IMR-90 (cell line): Measurements from ENCODE around the gene COPS9. TPM values are rescaled to one million over a fixed set of nuclear protein-coding genes. Genes with fewer than 3 reads are reported as not detected.

Source experiments
- ATAC-seq: fragments of 200-7000 bp; cut with Tn5 transposase; 2 replicates; pipeline ENCODE4 v1.9.1; 2020; ENCODE audit warnings: low read depth, mild to moderate bottlenecking, moderate library complexity
- BruUV-seq: library from RNA; stranded (reverse); fragments of 400-500 nt; replicated peaks from 2 replicates; lab custom pipeline; 2021; lab: Mats Ljungman, UMichigan
- CTCF ChIA-PET: fragments of 300-600 bp; formaldehyde crosslinking; extraction: SDS; loops from one replicate; lab custom pipeline; 2021; ENCODE audit warnings: antibody characterized with exemption; lab: Yijun Ruan, JAX
- POLR2A ChIA-PET: fragments of 300-600 bp; sonication (Branson Sonifier 250); formaldehyde crosslinking; loops from one replicate; lab custom pipeline; 2022; ENCODE audit warnings: antibody characterized with exemption; ENCODE audit not compliant: unreplicated experiment; lab: Charles Lee
- DNase-seq: peaks from one replicate; pipeline ENCODE4 v3.0.0; 2013
- H2AFZ ChIP-seq: replicated peaks from 2 replicates; pipeline ENCODE3; 2013; ENCODE audit warnings: low read length, mild to moderate bottlenecking; ENCODE audit not compliant: poor library complexity
- H2AK5ac ChIP-seq: 2 replicates; pipeline ENCODE4 v1.6.1; 2013; ENCODE audit warnings: low read depth, low read length, inconsistent platforms
- H2AK9ac ChIP-seq: replicated peaks from 2 replicates; pipeline ENCODE3; 2013; ENCODE audit warnings: mild to moderate bottlenecking, low read depth, low read length, moderate library complexity; ENCODE audit not compliant: poor library complexity
- H2BK120ac ChIP-seq: 2 replicates; pipeline ENCODE4 v1.6.1; 2013; ENCODE audit warnings: low read depth, low read length, inconsistent platforms
- H2BK15ac ChIP-seq: 3 replicates; pipeline ENCODE4 v1.6.1; 2013; ENCODE audit warnings: low read depth, low read length, inconsistent platforms
- H2BK20ac ChIP-seq: 2 replicates; pipeline ENCODE4 v1.6.1; 2013; ENCODE audit warnings: low read depth, mild to moderate bottlenecking, inconsistent platforms, low read length, moderate library complexity
- H2BK5ac ChIP-seq: 2 replicates; pipeline ENCODE4 v1.6.1; 2013; ENCODE audit warnings: mild to moderate bottlenecking, low read depth, low read length, inconsistent platforms; ENCODE audit not compliant: poor library complexity, severe bottlenecking
- H3K14ac ChIP-seq: replicated peaks from 2 replicates; pipeline ENCODE4 v1.6.1; 2013; ENCODE audit warnings: low read depth, low read length, inconsistent platforms
- H3K18ac ChIP-seq: 2 replicates; pipeline ENCODE4 v1.6.1; 2013; ENCODE audit warnings: low read depth, low read length, control low read depth
- H3K23ac ChIP-seq: 2 replicates; pipeline ENCODE4 v1.6.1; 2013; ENCODE audit warnings: low read depth, low read length, inconsistent platforms
- H3K27ac ChIP-seq: 2 replicates; pipeline ENCODE4 v1.5.1; 2013; ENCODE audit warnings: mild to moderate bottlenecking, control low read depth, low read length; ENCODE audit not compliant: insufficient read depth
- H3K27me3 ChIP-seq: 2 replicates; pipeline ENCODE4 v1.6.1; 2013; ENCODE audit warnings: low read length; ENCODE audit not compliant: control insufficient read depth, insufficient read depth
- H3K36me3 ChIP-seq: 2 replicates; pipeline ENCODE4 v1.6.1; 2013; ENCODE audit warnings: low read length, mixed read lengths; ENCODE audit not compliant: control insufficient read depth, insufficient read depth
- H3K4ac ChIP-seq: 2 replicates; pipeline ENCODE4 v1.6.1; 2013; ENCODE audit warnings: low read depth, low read length, inconsistent platforms
- H3K4me1 ChIP-seq: 2 replicates; pipeline ENCODE4 v1.6.1; 2013; ENCODE audit warnings: low read length, mixed read lengths; ENCODE audit not compliant: control insufficient read depth, insufficient read depth
- H3K4me2 ChIP-seq: 2 replicates; pipeline ENCODE4 v1.6.1; 2013; ENCODE audit warnings: low read depth, mild to moderate bottlenecking, control low read depth, low read length, moderate library complexity
- H3K4me3 ChIP-seq: 2 replicates; pipeline ENCODE4 v1.5.1; 2013; ENCODE audit warnings: low read depth, mild to moderate bottlenecking, control low read depth, low read length, moderate library complexity; ENCODE audit not compliant: insufficient read depth
- H3K56ac ChIP-seq: 2 replicates; pipeline ENCODE4 v1.6.1; 2013; ENCODE audit warnings: low read length, inconsistent platforms; ENCODE audit not compliant: insufficient read depth; ENCODE audit errors: extremely low read depth
- H3K79me1 ChIP-seq, 2 experiments: 2 replicates each; pipeline ENCODE4 v1.6.1; 2013; ENCODE audit warnings: low read length in 2 of 2, inconsistent platforms in 1 of 2, low read depth in 1 of 2
- H3K9ac ChIP-seq: 2 replicates; pipeline ENCODE4 v1.6.1; 2013; ENCODE audit warnings: low read depth, low read length, control low read depth
- H3K9me1 ChIP-seq: 2 replicates; pipeline ENCODE4 v1.6.1; 2013; ENCODE audit warnings: low read length, inconsistent platforms; ENCODE audit not compliant: insufficient read depth
- H3K9me3 ChIP-seq: 2 replicates; pipeline ENCODE4 v1.6.1; 2013; ENCODE audit warnings: low read length; ENCODE audit not compliant: control insufficient read depth, insufficient read depth
- H4K20me1 ChIP-seq: 2 replicates; pipeline ENCODE4 v1.6.1; 2013; ENCODE audit warnings: low read length, inconsistent platforms; ENCODE audit not compliant: insufficient read depth
- H4K5ac ChIP-seq: 2 replicates; pipeline ENCODE4 v1.6.1; 2013; ENCODE audit warnings: mild to moderate bottlenecking, low read depth, low read length, control low read depth
- H4K8ac ChIP-seq, 2 experiments: 2 replicates each; pipeline ENCODE4 v1.6.1; 2013; ENCODE audit warnings: low read depth in 2 of 2, low read length in 2 of 2, control low read depth in 1 of 2, inconsistent platforms in 1 of 2
- H4K91ac ChIP-seq: 2 replicates; pipeline ENCODE4 v1.6.1; 2013; ENCODE audit warnings: low read depth, low read length, inconsistent platforms; ENCODE audit not compliant: insufficient read depth
- BHLHE40 ChIP-seq: fragments of 150-350 bp; IDR thresholded peaks from 2 replicates; pipeline ENCODE4 v1.6.1; 2016; ENCODE audit warnings: mild to moderate bottlenecking, low read depth, low read length
- CHD1 ChIP-seq: IDR thresholded peaks from 2 replicates; pipeline ENCODE4 v1.6.1; 2012; ENCODE audit warnings: low read depth, low read length, improper control_type of control experiment
- CTCF ChIP-seq: conservative IDR thresholded peaks from 2 replicates; pipeline ENCODE4 v1.5.1; 2012; ENCODE audit warnings: mild to moderate bottlenecking, low read depth, low read length, improper control_type of control experiment
- ELK1 ChIP-seq: fragments of 150-350 bp; IDR thresholded peaks from 2 replicates; pipeline ENCODE4 v1.6.1; 2016; ENCODE audit warnings: low read depth, mild to moderate bottlenecking, low read length, moderate library complexity, borderline replicate concordance
- FOS ChIP-seq: fragments of 150-350 bp; IDR thresholded peaks from 2 replicates; pipeline ENCODE4 v1.6.1; 2016; ENCODE audit warnings: low read depth, low read length
- MAFK ChIP-seq: IDR thresholded peaks from 2 replicates; pipeline ENCODE4 v1.6.1; 2012; ENCODE audit warnings: low read depth, low read length, improper control_type of control experiment
- MAZ ChIP-seq: IDR thresholded peaks from 2 replicates; pipeline ENCODE4 v1.6.1; 2012; ENCODE audit warnings: low read depth, mild to moderate bottlenecking, low read length, improper control_type of control experiment, moderate library complexity, borderline replicate concordance
- MXI1 ChIP-seq: IDR thresholded peaks from 2 replicates; pipeline ENCODE4 v1.6.1; 2012; ENCODE audit warnings: low read depth, mild to moderate bottlenecking, low read length, moderate library complexity, borderline replicate concordance
- NFE2L2 ChIP-seq: fragments of 150-350 bp; IDR thresholded peaks from 2 replicates; pipeline ENCODE4 v1.6.1; 2016; ENCODE audit warnings: low read depth, mild to moderate bottlenecking, low read length
- POLR2A ChIP-seq: IDR thresholded peaks from 2 replicates; pipeline ENCODE4 v1.6.1; 2012; ENCODE audit warnings: mild to moderate bottlenecking, low read depth, low read length
- RAD21 ChIP-seq: IDR thresholded peaks from 2 replicates; pipeline ENCODE4 v1.6.1; 2012; ENCODE audit warnings: low read length, improper control_type of control experiment
- RCOR1 ChIP-seq: IDR thresholded peaks from 2 replicates; pipeline ENCODE4 v1.6.1; 2012; ENCODE audit warnings: mild to moderate bottlenecking, low read length, improper control_type of control experiment; ENCODE audit not compliant: insufficient replicate concordance
- RFX5 ChIP-seq: IDR thresholded peaks from 2 replicates; pipeline ENCODE4 v1.8.0; 2012; ENCODE audit warnings: low read depth, mild to moderate bottlenecking, low read length, moderate library complexity
- SMC3 ChIP-seq: fragments of 150-350 bp; IDR thresholded peaks from 2 replicates; pipeline ENCODE4 v1.6.1; 2016; ENCODE audit warnings: low read depth, mild to moderate bottlenecking, antibody characterized with exemption, low read length, moderate library complexity
- WGBS, 2 experiments: methylation state at CpG; one replicate each; pipeline versions ENCODE4 v1.1.5 to v1.1.7; 2013; ENCODE audit warnings: missing lambda C conversion rate in 2 of 2; ENCODE audit not compliant: insufficient read length in 1 of 2; ENCODE audit errors: extremely low coverage in 2 of 2; 5-methylcytosine and 5-hydroxymethylcytosine counted together
- dilution Hi-C: fragments of 300-500 bp; cut with HindIII; formaldehyde crosslinking; loops from one replicate; pipeline ENCODE4 v1.14.3; 2018; ENCODE audit warnings: low sequenced_read_pairs; ENCODE audit not compliant: unreplicated experiment
- in situ Hi-C: fragments of 300-500 bp; cut with MboI; formaldehyde crosslinking; loops from 3 replicates; pipeline ENCODE4 v1.14.3; 2019; ENCODE audit warnings: low sequenced_read_pairs, inconsistent platforms, mixed read lengths
- intact Hi-C: fragments of 100-400 bp; cut with micrococcal nuclease; formaldehyde crosslinking; loops from 2 replicates; pipeline ENCODE4 v1.10.0; 2022
- polyA plus RNA-seq, 3 experiments: library from polyadenylated mRNA; depleted of rRNA; stranded (reverse); fragments of >200 nt; gene quantifications; 2 replicates each; pipeline ENCODE4 v1.2.3, GENCODE V29; 2012; ENCODE audit warnings: low replicate concordance in 1 of 3
- total RNA-seq: library from RNA; depleted of rRNA; stranded (reverse); fragments of >200 nt; gene quantifications from 2 replicates; pipeline ENCODE4 v1.2.3, GENCODE V29; 2012

The COPS9 gene
- total and polyA plus RNA-seq, 2 of the 4 experiments (the other 2 are of a cell fraction) = 85.9 to 309 TPM

GRCh38 chr2:240149943-240150784, 14.1 kb upstream of the COPS9 start:
- in situ Hi-C loops = loop anchor here (25.0 kb wide), 1 partner anchor 1113 kb away; no protein-coding TSS in a partner anchor
- Histone ChIP-seq H2BK20ac (no peak overlapping the region), H2AK9ac (no peak overlapping the region), H2BK5ac (no peak overlapping the region), H3K23ac (no peak overlapping the region), H3K27me3 (peaks cover 36% of the 10 kb centered on the region), H3K4me3 (no peak overlapping the region), H3K4ac (no peak overlapping the region), H4K20me1 (peaks cover 4% of the 10 kb centered on the region; the same call in 1 of the 2 replicates), H2BK15ac (no peak overlapping the region), H3K9me3 (0 out of 2 replicates have a peak, but pooled peaks cover 1% of the 10 kb centered on the region), H3K36me3 (no peaks in the 10 kb centered on the region), H2AK5ac (no peak overlapping the region), H3K9ac (no peak overlapping the region), H4K91ac (no peak overlapping the region), H3K14ac (no peak overlapping the region), H3K9me1 (peaks cover 6% of the 10 kb centered on the region; the same call in 1 of the 2 replicates), H3K4me2 (no peak overlapping the region; the same call in 1 of the 2 replicates), H3K4me1 (no peaks in the 10 kb centered on the region), H3K79me1 (no peaks in the 10 kb centered on the region), H2AFZ (peak overlapping the region; percentile 9), H3K18ac (no peak overlapping the region), H3K27ac (no peak overlapping the region), H2BK120ac (no peak overlapping the region), H4K8ac (no peak overlapping the region), H4K5ac (no peak overlapping the region), H3K56ac (no peak overlapping the region)
- no TSS peak for BruUV-seq
- ChIA-PET CTCF (interaction anchor here (1.3 kb wide), 1 partner anchor 73 kb away, joined by 3 read pairs; no protein-coding TSS in a partner anchor), POLR2A (no interaction called here)
- 0% methylated on average over 1 of the region's 12 CpGs; no CpG with 5 or more reads in 1 of the 2 experiments for WGBS, 2 experiments
- intact Hi-C loops = loop anchor here (1.0 kb wide), 1 partner anchor 83 kb away; no protein-coding TSS in a partner anchor
- peak; percentile 22 for DNase-seq
- dilution Hi-C loops = no loop called here
- ATAC-seq = peak; percentile 93
- TF ChIP-seq SMC3 = peak; percentile 75
- TF ChIP-seq RAD21 = peak; percentile 75
- no peak for TF ChIP-seq BHLHE40
- TF ChIP-seq POLR2A = no peak
- no peak for TF ChIP-seq RFX5
- no peak for TF ChIP-seq MXI1
- no peak for TF ChIP-seq RCOR1
- no peak for TF ChIP-seq ELK1
- no peak for TF ChIP-seq FOS
- peak; percentile 68 for TF ChIP-seq CTCF
- no peak for TF ChIP-seq MAZ
- TF ChIP-seq MAFK = no peak
- no peak for TF ChIP-seq NFE2L2
- TF ChIP-seq CHD1 = no peak
